Fibroblast of gingiva (primary cell): ENCODE measurements around the gene CTDP1.
A peak's percentile ranks its signal among the peaks of the same experiment; 100 is the strongest.
"Not testable (repeated sequence)": the region's sequence is repeated elsewhere in the genome, so short reads cannot be mapped to it uniquely, and the experiment has no call there.

Source experiments
- DNase-seq: peaks from one replicate; pipeline ENCODE4 v3.0.0-alpha.2; 2011; ENCODE audit warnings: low read depth

Gene CTDP1

DNA sequence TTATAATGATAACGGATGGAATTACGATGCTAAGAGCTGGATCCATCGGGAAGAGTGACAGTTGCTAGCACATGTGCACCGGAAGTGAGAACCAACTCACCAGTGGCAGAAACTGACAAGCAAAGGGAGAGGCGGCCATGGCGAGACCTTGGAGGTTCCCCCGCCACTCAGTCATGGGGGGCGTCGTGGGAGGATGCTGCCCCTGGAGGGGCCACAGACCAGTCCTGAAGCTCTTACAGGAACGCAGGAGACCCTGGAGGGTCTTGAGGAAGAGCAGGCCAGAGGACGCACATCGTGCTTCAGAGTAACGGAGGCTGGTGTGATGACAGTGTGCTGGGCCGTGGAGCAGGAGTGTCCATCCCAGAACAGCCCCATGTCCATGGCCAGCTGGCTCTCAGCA is 65.0 kb downstream of the CTDP1 start:
- DNase-seq, result no peak

DNA sequence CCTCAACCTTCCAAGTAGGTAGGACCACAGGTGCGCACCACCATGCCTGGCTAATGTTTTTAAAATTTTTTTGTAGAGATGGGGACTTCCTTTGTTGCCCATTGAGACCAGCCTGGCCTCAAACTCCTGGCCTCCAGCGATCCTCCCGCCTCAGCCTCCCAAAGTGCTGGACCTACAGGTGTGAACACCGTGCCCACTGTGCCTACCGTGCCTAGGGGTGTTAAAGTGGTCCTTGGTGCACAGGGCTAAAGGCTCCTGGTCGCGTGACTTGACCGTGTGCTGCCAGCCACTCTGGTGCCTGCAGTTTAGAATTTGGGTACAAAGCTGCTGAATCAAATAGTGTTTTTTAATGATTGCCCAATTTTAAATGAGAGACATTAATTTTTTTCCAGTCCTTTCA is 67.1 kb downstream of the CTDP1 start:
- DNase-seq, result no peak

DNA sequence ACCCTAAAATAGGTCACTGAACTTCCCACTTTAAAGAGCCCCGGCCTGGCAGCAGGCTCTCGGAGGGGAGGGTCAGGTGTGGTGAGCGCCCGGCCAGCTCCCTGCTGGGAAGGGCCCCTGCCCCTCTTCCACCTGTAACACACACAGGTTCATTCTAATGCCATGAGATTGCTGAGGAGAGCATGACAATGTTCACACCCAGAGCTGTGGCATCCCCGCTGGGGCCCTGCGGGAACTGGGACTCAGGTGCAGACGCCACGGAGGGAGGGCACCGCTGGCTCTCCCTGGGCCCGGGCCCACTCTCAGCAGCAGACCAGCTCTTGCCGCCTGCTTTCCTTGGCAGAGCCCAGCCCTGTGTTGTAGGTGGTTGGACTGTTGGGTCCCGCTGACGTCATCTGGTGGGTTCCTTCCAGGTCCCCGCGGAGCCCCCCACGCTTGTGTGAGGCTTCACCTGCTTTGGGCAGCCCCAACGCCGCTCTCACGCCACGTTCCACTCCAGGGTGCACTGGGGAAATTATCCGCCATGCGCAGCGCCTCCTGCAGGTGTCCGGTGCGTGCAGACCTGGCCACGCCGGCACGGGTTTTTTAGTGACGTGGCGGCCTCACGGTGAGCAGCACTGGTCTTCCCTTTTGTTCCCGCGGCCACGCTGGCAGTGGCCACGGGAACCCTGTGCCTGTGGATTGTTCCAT is 67.7 kb downstream of the CTDP1 start:
- no peak for DNase-seq

DNA sequence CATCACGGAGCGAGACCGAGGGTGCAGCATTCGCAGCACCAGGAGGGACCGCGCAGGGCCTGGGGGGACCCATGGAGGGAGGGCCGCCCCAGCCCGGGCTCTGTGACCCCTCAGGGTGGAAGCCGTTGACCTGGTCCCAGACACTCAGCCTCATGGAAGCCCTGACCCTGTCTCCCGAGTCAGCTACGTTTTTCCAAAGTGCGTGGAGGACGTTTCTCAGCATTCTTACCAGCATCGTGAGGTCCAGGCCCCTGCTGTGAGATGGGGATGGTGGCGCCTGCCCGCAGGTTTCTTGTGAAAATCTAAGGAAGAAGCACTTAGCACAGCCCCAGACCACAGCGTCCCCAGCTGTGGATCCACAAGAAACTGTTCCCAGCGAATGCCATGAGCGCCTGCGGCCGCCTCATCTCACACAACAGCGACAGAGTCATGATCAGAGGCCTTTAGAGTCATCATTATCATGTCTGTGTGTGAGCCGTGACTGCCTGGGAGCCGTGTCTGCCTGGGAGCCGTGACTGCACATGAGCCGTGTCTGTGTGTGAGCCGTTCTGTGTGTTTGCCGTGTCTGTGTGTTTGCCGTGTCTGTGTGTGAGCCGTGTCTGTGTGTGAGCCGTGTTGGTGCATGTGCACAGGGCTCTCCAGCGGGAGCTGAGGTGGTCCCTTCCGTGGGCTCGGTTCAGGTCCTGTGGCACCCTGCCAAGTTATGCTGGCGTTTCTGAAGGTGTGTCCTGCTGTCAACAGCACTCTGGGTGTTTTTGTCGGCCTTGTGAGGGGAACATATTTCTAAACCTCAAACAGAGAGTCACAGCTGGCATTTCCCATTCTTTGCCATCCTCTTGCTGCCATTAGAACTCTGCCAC is 68.9 kb downstream of the CTDP1 start:
- DNase-seq, result no peak

DNA sequence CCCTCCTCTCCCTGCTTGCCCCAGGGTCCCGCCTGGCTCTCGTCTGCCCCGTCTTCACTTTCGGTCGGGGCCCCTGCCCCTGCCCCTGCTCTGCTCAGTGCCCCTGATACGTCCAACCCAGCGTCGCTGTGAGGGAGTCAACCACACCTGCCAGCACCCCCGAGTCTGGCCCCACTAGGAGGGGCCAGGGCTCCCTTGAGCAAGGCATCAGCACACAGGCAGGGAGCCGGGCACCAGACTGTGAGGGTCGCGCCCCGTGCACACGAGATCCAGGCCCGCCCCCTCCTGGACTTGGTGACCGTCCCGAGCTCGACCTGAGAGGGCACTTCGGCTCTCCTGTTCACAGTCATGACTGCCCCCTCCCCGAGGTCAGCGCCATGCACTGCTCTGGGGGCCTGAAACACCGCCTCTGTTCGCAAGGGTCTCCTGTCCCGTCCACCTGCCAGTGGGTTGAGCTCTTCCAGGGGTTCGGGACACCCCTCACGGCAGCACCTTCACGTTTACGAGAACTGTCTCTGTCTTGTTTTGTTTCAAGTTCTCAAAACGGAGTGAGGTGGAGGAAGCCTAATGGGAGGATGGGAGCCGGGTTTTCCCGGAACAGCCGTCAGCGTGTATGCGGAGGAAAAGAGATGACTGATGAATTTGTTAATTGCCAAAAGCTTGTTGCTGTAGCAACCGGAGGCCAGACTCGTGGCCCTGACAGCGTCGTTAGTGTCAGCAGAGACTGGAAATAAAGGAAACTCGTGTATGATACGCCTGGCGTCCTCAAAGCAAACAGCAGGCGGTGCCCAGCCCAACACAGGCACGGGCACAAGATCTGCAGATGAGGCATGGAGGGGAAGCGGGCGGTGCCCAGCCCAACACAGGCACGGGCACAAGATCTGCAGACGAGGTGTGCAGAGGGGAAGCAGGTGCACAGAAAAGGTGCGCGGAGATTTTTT is 69.9 kb downstream of the CTDP1 start:
- no peak for DNase-seq

DNA sequence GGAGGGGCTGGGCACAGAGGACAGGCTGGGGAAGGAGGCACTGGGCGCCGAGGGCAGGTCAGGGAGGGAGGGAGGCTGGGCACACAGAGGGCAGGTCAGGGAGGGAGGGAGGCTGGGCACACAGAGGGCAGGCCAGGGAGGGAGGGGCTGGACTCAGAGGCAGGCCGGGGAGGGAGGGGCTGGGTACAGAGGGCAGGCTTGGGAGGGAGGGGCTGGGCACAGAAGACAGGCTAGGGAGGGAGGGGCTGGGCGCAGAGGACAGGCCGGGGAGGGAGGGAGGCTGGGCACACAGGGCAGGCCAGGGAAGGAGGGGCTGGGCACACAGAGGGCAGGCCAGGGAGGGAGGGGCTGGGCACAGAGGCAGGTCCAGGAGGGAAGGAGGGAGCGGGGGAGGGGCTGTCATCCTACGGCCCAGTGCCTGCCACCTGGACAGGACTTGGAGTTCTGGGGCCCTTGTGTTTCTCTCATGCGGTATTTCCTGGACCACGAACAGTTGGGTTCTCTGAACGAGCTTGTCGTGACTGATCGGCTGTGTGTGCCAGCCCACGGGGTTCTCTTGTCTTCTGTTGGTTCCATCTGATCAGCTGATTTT is 71.5 kb downstream of the CTDP1 start:
- no peak for DNase-seq

DNA sequence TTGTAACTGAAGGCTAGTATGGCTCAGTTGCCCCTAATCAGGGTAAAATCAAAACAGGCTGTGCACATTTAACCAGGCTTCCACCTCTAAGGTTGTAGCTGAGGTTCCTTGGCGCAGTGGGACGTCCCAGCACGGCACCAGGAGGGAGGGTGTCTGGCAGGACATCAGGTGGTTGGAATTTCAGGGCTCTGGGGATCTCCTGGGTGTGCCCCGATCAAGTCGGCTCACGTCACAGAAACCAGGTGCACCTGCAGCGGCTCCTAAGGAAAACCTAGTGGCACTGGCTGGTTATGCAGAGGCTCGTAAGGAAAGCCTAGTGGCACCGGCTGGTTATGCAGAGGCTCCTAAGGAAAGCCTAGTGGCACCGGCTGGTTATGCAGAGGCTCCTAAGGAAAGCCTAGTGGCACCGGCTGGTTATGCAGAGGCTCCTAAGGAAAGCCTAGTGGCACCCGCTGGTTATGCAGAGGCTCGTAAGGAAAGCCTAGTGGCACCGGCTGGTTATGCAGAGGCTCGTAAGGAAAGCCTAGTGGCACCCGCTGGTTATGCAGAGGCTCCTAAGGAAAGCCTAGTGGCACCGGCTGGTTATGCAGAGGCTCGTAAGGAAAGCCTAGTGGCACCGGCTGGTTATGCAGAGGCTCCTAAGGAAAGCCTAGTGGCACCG is 72.4 kb downstream of the CTDP1 start:
- not testable (repeated sequence) for DNase-seq

DNA sequence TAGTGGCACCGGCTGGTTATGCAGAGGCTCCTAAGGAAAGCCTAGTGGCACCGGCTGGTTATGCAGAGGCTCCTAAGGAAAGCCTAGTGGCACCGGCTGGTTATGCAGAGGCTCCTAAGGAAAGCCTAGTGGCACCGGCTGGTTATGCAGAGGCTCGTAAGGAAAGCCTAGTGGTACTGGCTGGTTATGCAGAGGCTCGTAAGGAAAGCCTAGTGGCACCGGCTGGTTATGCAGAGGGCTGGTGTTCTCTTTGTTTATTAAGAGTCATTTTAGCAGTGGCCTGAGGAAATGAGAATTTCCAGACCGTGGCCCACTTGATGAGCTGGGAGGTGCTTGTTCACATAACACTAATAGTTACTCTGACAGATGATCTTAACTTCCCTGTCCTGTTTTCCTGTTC is 73.3 kb downstream of the CTDP1 start:
- not testable (repeated sequence) for DNase-seq

DNA sequence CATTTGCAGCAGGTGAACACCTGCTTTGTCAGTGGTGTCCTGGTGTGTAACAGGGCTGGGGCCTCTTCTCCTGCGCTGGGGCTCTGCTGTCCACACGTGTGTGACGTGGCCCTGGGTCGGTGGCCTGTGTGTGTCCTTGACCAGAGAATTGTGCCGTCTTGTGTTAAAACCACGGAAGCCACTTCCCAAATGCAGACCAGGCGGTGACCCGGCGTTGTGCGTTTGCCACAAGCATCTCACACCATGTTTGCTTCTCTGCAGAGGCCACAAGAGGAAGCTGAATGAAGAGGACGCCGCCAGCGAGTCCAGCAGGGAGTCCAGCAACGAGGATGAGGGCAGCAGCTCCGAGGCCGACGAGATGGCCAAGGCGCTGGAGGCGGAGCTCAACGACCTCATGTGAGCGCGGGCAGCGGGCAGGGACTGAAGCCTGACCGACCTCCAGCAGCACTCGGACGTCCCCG is 73.8 kb downstream of the CTDP1 start:
- no peak for DNase-seq

DNA sequence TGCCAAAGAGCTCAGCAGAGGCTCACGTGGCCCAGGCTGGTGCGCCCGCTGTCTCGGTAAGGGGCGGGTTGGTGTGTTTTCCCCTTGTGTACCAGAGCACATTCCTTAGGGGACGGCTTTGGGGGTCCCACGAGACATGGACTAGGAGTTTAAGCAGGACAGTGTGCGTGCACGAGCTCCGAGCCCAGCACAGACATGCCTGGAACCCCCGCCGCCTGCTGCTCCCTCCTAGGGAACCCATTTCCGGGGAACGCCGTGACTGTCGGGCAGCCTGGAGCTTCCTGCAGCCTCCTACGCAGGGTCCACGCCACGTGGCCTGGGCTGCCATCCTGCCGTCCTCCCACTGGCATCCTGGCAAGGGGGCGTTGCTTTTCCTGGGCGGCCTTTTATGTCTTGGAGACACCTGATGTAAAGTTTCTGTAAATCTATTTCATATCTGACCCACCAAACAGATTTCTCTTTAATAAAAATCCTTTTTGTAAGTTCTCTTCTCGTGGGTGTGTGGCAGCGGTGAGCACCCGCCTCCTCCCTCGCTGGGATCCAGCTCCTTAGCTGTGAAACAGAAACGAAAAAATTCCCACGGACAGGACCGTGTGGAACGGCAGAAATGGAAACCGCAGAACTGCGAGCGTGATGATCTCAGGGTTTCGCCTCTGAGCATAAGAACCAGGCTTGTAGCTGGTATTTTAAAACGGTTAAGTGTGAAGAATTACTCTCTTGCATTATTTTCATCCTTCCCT is 74.6 kb downstream of the CTDP1 start:
- DNase-seq, result no peak

DNA sequence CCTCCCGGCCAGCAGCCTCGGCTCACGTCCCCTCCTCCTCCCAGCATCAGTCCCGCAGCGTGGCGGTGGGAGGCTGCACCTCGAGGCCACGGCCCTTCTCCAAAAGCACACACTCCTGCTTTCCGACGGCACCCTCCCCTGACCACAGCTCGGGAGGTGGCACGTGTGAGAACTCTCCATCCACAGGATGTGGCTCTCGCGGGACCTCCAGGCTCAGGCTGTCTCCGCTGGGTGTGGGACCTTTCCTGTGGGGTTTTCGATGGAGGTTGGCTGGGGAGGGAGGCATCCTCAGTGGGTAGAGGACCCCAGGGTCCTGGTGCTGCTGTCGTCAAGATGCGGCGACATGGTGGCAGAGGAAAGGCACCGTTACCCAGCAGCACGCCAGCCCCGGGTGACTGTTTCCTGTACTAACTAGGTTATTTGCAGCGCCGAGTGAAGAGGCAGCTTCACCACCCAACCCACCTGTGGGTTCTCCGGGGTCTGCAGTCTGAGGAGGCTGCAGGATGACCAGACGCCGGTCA is 75.3 kb downstream of the CTDP1 start:
- DNase-seq, result no peak

DNA sequence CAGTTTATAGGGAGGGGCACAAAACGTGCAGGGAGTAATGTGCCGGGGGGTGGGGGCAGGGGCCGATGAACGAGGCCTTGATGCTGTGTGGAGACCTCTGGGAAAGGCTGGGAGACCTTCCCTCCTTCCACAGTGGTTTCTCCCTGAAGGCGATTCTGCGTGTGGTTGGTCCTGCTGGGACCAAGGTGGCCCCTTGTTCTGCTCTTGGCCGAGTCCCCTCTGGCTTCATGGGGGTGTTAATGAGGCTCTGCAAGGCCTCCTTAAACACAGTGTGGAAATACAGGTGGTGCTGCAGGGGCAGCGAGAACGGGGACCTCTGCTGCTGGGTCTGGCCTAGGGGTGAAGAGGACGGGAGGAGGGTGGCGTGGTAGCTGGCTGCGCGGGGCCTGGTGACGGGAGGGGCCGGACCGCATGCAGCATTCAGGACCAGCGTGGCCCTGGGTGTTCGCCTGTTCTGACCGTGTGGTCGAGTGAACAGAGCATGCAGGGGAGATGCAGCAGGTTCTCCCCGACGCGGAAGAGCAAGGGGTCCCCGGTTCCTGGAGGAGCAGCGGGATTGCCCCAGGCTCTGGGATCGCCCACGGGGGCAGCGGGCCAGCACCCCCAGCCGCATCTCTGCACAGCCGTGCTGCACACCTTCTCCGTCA is 76.0 kb downstream of the CTDP1 start:
- no peak for DNase-seq

DNA sequence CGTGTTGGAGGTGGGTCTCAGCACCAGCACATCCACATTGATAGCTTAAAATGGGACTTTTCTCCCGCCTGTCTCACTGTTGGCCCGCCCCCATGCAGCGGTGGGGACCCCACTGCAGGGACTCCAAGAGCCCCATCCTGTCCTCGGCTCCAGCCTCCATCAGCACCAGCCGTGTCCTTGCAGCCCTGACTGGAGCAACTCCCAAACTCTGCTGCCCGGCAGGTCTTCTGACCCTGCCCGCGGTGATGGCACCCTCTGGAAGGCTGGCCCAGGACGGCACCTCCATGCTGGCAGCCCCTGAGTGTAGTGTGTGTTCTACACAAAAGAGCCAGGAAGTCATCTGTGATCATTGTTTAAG is 76.5 kb downstream of the CTDP1 start:
- DNase-seq, result no peak

DNA sequence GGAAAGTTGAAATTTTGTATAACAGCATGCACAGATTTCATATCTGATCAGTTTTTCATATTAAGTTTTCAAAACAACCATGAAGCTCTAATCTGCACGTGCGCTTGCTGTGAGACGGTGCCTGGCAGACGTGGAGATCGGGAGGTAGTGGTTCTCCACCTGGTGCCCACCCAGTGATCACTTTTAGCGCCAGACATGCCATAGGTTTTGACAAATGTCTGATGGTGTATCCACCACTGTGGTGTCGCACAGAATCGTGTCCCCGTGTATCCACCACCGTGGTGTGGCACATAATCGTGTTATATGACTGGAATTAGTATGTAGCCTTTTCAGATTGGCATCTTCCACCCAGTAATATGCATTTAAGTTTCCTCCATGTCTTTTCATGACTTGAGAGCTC is 77.2 kb downstream of the CTDP1 start:
- DNase-seq, result no peak

DNA sequence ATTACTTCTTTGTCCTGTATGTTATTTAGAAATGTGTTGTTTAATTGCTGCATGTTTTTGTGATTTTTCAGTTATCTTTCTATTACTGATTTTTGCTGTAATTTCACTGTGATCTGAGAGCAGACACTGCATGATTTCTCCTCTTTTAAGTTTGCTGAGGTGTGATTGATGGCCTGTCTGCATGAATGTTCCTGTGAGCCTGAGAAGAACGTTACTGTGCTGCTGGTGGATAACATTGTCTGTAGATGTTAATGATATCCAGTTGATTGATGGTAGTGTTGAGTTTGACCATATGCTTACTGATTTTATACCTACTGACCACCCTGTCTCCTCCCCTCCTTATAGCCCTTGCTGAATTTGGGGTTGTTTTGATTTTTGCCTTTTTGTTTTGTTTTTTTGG is 80.7 kb downstream of the CTDP1 start:
- DNase-seq, result no peak

DNA sequence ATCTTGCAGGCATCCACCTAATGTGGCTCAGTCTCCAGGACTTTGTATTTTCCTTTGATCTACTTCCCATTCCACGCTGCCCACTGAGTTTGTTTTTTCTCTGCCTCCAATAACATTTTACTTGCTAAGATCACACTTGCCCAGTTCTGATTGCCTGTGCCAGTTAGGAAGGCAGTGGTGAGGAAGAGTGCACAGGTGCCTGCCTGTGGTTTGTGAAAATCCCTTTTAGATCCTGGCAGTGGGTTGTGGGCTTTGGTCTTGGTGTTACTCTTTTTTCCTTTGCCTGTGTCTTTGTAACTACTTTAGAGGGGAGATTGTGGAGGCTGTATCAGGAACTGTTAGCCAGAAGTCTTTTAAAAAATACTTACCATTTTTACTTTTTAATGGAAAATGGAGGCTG is 81.3 kb downstream of the CTDP1 start:
- DNase-seq, result no peak

DNA sequence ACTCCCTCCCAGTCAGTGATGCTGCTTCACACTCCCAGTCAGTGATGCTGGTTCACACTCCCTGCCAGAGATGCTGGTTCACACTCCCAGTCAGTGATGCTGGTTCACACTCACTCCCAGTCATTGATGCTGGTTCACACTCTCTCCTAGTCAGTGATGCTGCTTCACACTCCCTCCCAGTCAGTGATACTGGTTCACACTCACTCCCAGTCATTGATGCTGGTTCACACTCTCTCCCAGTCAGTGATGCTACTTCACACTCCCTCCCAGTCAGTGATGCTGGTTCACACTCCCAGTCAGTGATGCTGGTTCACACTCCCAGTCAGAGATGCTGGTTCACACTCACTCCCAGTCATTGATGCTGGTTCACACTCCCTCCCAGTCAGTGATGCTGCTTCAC is 83.8 kb downstream of the CTDP1 start:
- DNase-seq, result no peak

DNA sequence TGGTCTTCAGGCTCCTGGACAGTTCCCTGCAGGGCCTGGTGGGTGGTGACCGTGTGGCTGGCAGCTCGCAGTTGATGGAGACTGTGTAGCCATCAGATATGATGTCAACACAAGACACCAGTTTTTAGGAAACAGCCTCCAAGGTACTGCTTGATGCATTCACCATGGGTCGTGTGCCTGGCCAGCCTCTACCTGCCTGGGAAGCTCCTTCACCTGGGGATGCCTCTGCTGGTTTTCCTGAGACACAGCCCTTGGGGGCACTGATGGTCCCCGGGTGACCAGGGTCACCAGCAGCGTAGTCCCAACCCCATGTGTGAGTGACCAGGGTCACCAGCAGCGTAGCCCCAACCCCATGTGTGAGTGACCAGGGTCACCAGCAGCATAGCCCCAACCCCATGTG is 84.5 kb downstream of the CTDP1 start:
- no peak for DNase-seq

DNA sequence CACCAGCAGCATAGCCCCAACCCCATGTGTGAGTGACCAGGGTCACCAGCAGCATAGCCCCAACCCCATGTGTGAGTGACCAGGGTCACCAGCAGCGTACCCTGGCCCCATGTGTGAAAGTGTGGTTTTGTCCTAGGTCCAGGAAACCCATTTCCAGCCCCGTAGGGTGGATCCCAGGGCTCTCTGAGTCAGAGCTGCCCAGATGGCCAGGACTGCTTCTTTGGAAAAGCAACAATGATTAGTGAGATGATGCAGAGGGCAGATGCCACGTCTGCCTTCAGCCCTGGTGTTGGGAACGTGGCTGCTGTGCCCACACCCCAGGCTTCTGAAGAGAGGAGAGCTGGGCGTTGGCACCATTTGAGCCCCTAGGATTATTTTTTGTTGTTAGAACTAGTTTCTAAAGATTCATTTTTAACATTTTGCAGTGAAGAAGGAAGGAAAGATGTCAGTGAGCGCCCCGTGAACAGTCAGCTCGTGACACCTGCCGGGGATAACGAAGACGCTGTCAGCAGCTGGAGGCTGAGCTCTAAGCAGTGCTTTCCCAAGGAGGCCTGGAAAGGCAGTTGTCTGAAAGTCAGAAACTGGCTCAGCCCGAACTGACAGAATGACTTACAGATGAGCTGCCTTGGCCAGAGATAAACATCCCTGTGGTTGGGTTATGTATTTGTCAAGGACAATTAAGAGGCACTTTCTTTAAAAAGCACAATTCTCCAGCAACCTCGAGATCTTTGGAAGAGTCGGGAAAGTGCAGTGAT is 86.1 kb downstream of the CTDP1 start:
- DNase-seq, result peak; percentile 52
